Karpas-422 (cell line): ENCODE results near the gene RAI1. TPM values are rescaled to one million over a fixed set of nuclear protein-coding genes. Genes with fewer than 3 reads are reported as not detected.

Source experiments
- DNase-seq: peaks from one replicate; pipeline ENCODE4 v3.0.0-alpha.2; 2015
- H2AFZ ChIP-seq: fragments of 200-600 bp; sonication (generic); 2 replicates; pipeline ENCODE4 v1.6.1; 2014; ENCODE audit warnings: antibody characterized with exemption, low read length, mixed read lengths
- H3K27ac ChIP-seq: fragments of 200-600 bp; sonication (generic); 2 replicates; pipeline ENCODE4 v1.5.1; 2014; ENCODE audit warnings: mild to moderate bottlenecking, low read length, moderate library complexity
- H3K27me3 ChIP-seq: fragments of 200-600 bp; sonication (generic); 2 replicates; pipeline ENCODE4 v1.6.1; 2014; ENCODE audit warnings: low read length, mixed read lengths
- H3K36me3 ChIP-seq: fragments of 200-600 bp; sonication (generic); 2 replicates; pipeline ENCODE4 v1.6.1; 2014; ENCODE audit warnings: low read length, mixed read lengths; ENCODE audit not compliant: insufficient read depth
- H3K4me1 ChIP-seq: fragments of 200-600 bp; sonication (generic); 2 replicates; pipeline ENCODE4 v1.6.1; 2014; ENCODE audit warnings: mild to moderate bottlenecking, low read length, mixed read lengths
- H3K4me2 ChIP-seq: fragments of 200-600 bp; sonication (generic); 2 replicates; pipeline ENCODE4 v1.6.1; 2014; ENCODE audit warnings: low read length, low read depth, mild to moderate bottlenecking; ENCODE audit not compliant: poor library complexity, severe bottlenecking
- H3K4me3 ChIP-seq: fragments of 200-600 bp; sonication (generic); 2 replicates; pipeline ENCODE4 v1.5.1; 2014; ENCODE audit warnings: mild to moderate bottlenecking, antibody characterized with exemption, low read length, mixed read lengths
- H3K79me2 ChIP-seq: fragments of 200-600 bp; sonication (generic); 2 replicates; pipeline ENCODE4 v1.6.1; 2014; ENCODE audit warnings: mild to moderate bottlenecking, low read length, mixed read lengths
- H3K9ac ChIP-seq: fragments of 200-600 bp; sonication (generic); 2 replicates; pipeline ENCODE4 v1.6.0; 2014; ENCODE audit warnings: low read length
- H3K9me2 ChIP-seq: fragments of 200-600 bp; sonication (generic), shearing (Covaris generic); replicated peaks from 2 replicates; pipeline ENCODE4 v1.6.0; 2014; ENCODE audit warnings: mild to moderate bottlenecking, low read length, moderate library complexity; ENCODE audit not compliant: insufficient read depth
- H3K9me3 ChIP-seq: fragments of 300-700, 200-600 bp; sonication (generic); 2 replicates; pipeline ENCODE4 v1.6.1; 2014; ENCODE audit warnings: low read length, mixed read lengths
- H4K20me1 ChIP-seq: fragments of 200-600 bp; sonication (generic); 2 replicates; pipeline ENCODE4 v1.6.1; 2014; ENCODE audit warnings: mild to moderate bottlenecking, antibody characterized with exemption, low read length, low read depth; ENCODE audit not compliant: insufficient read depth
- total RNA-seq: library from RNA; depleted of rRNA; stranded (reverse); fragments of >200 nt; shearing (Covaris generic); gene quantifications from 2 replicates; pipeline ENCODE4 v1.2.3, GENCODE V29; 2014; ENCODE audit warnings: low replicate concordance

The RAI1 gene
- total RNA-seq, 1 experiment from 2014 or later, result 18.2 TPM

DNA sequence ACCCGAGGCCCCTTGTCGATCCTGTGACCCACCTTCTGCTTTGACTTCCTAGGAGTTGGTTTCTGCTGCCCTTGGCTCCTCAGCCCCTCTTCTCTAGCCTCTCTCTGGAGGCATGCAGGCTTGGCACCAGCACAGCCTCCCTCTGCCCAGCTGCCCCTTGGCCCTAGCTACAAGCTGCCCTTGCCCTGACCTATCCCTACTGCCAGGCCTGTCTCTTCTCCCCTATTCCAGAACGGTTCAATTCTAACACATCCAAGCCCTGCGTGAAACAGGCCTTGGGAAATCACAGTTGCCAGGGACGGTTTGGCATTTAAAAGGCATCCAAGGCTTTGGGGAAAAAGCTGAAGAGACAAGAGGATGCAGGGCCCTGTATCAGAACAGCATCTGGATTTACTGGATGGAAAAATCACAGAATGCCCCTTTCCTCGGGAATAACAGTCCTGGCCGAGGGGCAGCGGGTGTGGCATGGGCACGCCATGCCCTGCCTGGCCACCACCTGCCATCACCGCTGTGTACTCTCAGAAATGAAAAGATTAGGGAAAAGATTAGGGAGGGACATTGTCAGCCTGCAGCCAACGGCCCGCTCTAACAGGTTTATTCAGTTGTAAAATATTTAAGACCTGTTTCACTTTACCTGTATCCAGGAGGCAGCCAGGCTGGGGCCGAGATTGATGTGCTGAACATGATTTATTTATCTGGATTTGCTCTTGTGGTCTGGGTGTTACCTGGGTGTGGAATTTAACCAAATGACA, 15.8 kb downstream of the RAI1 start:
- H4K20me1 ChIP-seq, result peaks cover 7% of the 10 kb centered on the region
- H3K9ac ChIP-seq, result peak overlapping the region; percentile 56
- H3K79me2 ChIP-seq, result peaks cover 94% of the 10 kb centered on the region
- H3K4me1 ChIP-seq, result peaks cover 82% of the 10 kb centered on the region
- no peak overlapping the region for H2AFZ ChIP-seq
- no peaks in the 10 kb centered on the region for H3K27me3 ChIP-seq
- H3K4me2 ChIP-seq, result peak overlapping the region; percentile 54
- H3K9me3 ChIP-seq, result no peaks in the 10 kb centered on the region
- no peak for DNase-seq
- H3K4me3 ChIP-seq, result no peak overlapping the region
- H3K9me2 ChIP-seq, result no peaks in the 10 kb centered on the region
- H3K27ac ChIP-seq, result peak overlapping the region; percentile 79
- no peaks in the 10 kb centered on the region for H3K36me3 ChIP-seq

GRCh38 chr17:17698371-17698770, 17.1 kb downstream of the RAI1 start:
- Histone ChIP-seq H3K4me2 (peak overlapping the region; percentile 54), H3K27me3 (no peaks in the 10 kb centered on the region)

DNA sequence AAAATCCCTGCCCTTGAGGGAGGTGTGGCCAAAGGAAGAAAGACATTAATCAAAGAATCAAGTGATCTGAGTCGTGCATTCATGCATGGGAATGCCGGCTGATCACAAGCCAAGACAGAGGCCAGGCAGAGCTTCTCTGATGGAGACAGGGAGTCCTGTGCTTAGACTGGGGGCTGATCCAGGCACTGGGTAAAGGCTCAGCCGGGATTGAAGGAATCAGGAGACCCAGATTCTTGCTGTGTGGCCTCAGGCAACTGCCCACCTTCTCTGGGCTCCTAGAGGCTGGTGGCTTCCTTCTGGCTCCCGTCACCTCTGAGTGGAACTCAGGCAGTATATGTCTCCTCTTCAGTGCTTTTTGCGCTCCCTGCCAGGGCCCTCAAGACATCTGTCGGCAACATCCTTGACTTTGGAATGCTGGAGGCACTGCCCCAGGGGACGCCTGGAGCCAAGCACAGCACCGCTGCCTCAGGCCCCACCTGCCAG, 17.7 kb downstream of the RAI1 start:
- H4K20me1 ChIP-seq, result peaks cover 3% of the 10 kb centered on the region
- H3K9me2 ChIP-seq, result no peaks in the 10 kb centered on the region
- no peak for DNase-seq
- H3K4me3 ChIP-seq, result no peak overlapping the region
- peaks cover 94% of the 10 kb centered on the region for H3K79me2 ChIP-seq
- no peaks in the 10 kb centered on the region for H3K36me3 ChIP-seq
- H3K4me2 ChIP-seq, result peak overlapping the region; percentile 54
- peaks cover 74% of the 10 kb centered on the region for H3K4me1 ChIP-seq
- H3K27me3 ChIP-seq, result no peaks in the 10 kb centered on the region
- H3K9ac ChIP-seq, result peak overlapping the region; percentile 56
- H3K9me3 ChIP-seq, result no peaks in the 10 kb centered on the region
- H3K27ac ChIP-seq, result peak overlapping the region; percentile 61
- no peak overlapping the region for H2AFZ ChIP-seq

More at GRCh38 chr17:17698371-17698770, 17.1 kb downstream of the RAI1 start:
- Histone ChIP-seq H2AFZ (no peak overlapping the region), H3K9me3 (no peaks in the 10 kb centered on the region), H3K27ac (peak overlapping the region; percentile 61), H4K20me1 (peaks cover 3% of the 10 kb centered on the region), H3K79me2 (peaks cover 94% of the 10 kb centered on the region), H3K36me3 (no peaks in the 10 kb centered on the region), H3K4me1 (peaks cover 79% of the 10 kb centered on the region), H3K9ac (peak overlapping the region; percentile 56), H3K4me3 (peak overlapping the region; percentile 22; the same call in 1 of the 2 replicates), H3K9me2 (no peaks in the 10 kb centered on the region)
- peak; percentile 65 for DNase-seq

DNA sequence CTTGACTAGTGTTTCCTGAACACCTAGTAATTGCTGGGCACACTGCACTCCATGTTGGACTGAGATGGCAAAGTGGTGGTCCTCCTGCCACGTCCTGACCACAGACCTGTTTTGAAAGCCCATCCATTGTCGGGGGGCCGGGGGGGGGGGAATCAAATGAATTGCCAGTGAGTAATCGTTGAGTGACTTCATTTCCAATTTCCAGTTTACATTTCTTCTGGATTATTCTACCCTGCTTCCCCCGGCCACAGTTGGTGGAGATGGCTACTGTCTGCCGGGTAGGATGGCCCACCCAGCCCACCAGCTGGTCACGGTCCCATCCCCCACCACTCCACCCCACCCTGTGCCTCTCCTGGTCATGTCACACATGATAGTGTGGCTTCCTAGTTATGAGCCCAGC, 18.2 kb downstream of the RAI1 start:
- H3K27me3 ChIP-seq, result no peaks in the 10 kb centered on the region
- H4K20me1 ChIP-seq, result peaks cover 3% of the 10 kb centered on the region
- no peak overlapping the region for H3K4me3 ChIP-seq
- H3K36me3 ChIP-seq, result no peaks in the 10 kb centered on the region
- H3K9me2 ChIP-seq, result no peaks in the 10 kb centered on the region
- no peak overlapping the region for H2AFZ ChIP-seq
- no peaks in the 10 kb centered on the region for H3K9me3 ChIP-seq
- H3K4me1 ChIP-seq, result peaks cover 69% of the 10 kb centered on the region
- DNase-seq, result no peak
- no peak overlapping the region for H3K4me2 ChIP-seq
- peaks cover 96% of the 10 kb centered on the region for H3K79me2 ChIP-seq
- no peak overlapping the region for H3K9ac ChIP-seq
- 0 out of 2 replicates have a peak overlapping the region, but pooled peaks have one; percentile 61 for H3K27ac ChIP-seq

GRCh38 chr17:17700251-17700969, 19.2 kb downstream of the RAI1 start:
- Histone ChIP-seq H4K20me1 (peaks cover 3% of the 10 kb centered on the region), H3K4me3 (no peak overlapping the region), H3K4me2 (no peak overlapping the region)

GRCh38 chr17:17701112-17701511, 19.9 kb downstream of the RAI1 start:
- H3K9ac ChIP-seq, result no peak overlapping the region

More at GRCh38 chr17:17700251-17700969, 19.2 kb downstream of the RAI1 start:
- DNase-seq, result no peak
- Histone ChIP-seq H3K4me1 (peaks cover 63% of the 10 kb centered on the region), H2AFZ (no peak overlapping the region), H3K27ac (no peak overlapping the region), H3K79me2 (peaks cover 97% of the 10 kb centered on the region), H3K9me3 (no peaks in the 10 kb centered on the region), H3K9me2 (no peaks in the 10 kb centered on the region), H3K36me3 (no peaks in the 10 kb centered on the region), H3K27me3 (no peaks in the 10 kb centered on the region), H3K9ac (no peak overlapping the region)

DNA sequence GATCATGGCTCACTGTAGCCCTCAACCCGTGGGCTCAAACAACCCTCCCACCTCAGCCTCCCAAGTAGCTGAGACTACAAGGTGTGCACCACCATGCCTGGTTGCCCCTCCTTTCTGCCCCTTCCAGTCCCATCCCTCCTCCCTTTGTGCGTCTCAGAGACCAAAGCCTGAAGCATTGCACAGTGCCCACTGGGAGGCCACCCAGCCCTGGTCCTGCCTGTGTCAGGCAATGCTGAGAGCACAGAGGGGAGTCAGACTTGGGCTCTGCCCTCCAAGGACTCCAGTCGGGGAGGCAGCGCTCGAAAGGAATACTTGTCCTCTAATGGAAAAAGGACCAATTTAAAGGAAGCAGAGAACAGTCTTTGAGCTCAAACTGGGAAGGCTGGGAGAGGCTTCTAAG, 20.4 kb downstream of the RAI1 start:
- Histone ChIP-seq H3K9me2 (no peaks in the 10 kb centered on the region), H3K79me2 (peaks cover 93% of the 10 kb centered on the region), H3K9me3 (no peaks in the 10 kb centered on the region), H3K4me1 (peaks cover 51% of the 10 kb centered on the region), H3K9ac (no peak overlapping the region), H2AFZ (no peak overlapping the region), H3K4me3 (no peak overlapping the region), H4K20me1 (peaks cover 3% of the 10 kb centered on the region), H3K36me3 (no peaks in the 10 kb centered on the region), H3K4me2 (no peak overlapping the region), H3K27me3 (no peaks in the 10 kb centered on the region), H3K27ac (peak overlapping the region; percentile 35; the same call in 1 of the 2 replicates)
- DNase-seq, result no peak

More at GRCh38 chr17:17701112-17701511, 19.9 kb downstream of the RAI1 start:
- H2AFZ ChIP-seq, result no peak overlapping the region
- no peak for DNase-seq
- no peaks in the 10 kb centered on the region for H3K9me2 ChIP-seq
- no peaks in the 10 kb centered on the region for H3K36me3 ChIP-seq
- peaks cover 93% of the 10 kb centered on the region for H3K79me2 ChIP-seq
- H3K27me3 ChIP-seq, result no peaks in the 10 kb centered on the region
- no peaks in the 10 kb centered on the region for H3K9me3 ChIP-seq
- no peak overlapping the region for H3K27ac ChIP-seq
- peaks cover 3% of the 10 kb centered on the region for H4K20me1 ChIP-seq
- peaks cover 56% of the 10 kb centered on the region for H3K4me1 ChIP-seq
- H3K4me2 ChIP-seq, result no peak overlapping the region
- no peak overlapping the region for H3K4me3 ChIP-seq
